ENCODE data around the gene PGLYRP2. TPM values are rescaled to one million over a fixed set of nuclear protein-coding genes. Genes with fewer than 3 reads are reported as not detected.
A peak's percentile ranks its signal among the peaks of the same experiment; 100 is the strongest.

The PGLYRP2 gene
- total RNA-seq, 4 donors from 2014 or later, result 0.23 to 0.80 (median 0.37) TPM; not detected in 1

DNA sequence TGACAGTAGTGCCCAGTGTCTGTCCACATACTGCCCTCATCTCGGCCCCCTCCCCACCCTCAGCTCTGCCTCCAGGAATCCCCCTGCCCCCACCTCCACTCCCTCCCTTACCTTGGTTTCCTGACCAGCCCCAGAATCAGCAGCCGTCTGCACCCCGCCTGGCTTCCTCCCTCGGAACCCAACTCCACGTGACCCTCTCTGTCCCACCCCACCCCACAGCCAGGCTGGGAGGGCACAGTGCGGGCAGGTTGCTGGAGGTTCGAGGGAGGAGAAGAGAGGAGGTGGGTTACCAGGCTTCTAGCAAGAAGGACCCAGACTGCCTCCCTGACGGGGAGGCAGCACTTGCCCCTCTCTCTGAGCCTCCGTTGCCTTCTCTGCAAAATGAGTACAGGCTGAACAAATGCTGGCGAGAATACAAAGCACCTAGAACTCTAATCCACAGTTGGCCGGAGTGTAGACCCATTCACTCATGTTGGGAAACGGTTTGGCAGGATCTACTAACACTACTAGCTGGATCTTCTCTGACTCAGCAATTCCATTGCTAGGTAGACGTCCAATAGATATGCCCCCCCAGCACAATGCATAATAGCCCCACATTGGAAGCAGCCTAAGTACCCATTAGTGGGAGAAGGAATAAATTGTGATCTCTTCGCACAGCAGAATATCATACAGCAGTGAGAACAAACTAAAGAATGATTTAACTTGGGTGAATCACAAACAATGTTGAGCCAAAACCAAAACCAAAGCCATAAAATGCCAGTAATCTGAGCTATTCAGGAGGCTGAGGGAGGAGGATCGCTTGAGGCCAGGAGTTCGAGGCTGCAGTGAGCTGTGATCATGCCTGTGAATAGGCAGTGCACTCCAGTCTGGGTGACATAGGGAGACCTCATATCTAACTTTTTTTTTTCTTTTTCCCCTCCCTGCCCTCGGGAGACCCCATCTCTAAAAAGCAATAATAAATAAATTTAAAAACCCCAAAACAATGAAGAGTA is 14.6 kb downstream of the PGLYRP2 start, which contains the start of gene RASAL3:
Gene RASAL3 (minus strand): TSS at position 151 of the 992 bp plus-strand sequence. CDS start 186 bp downstream, outside the sequence.
- intact Hi-C loops (cut with DNase I; ENCODE audit: low total_unique reads), result no loop called here
- TF ChIP-seq, protein P1, sequence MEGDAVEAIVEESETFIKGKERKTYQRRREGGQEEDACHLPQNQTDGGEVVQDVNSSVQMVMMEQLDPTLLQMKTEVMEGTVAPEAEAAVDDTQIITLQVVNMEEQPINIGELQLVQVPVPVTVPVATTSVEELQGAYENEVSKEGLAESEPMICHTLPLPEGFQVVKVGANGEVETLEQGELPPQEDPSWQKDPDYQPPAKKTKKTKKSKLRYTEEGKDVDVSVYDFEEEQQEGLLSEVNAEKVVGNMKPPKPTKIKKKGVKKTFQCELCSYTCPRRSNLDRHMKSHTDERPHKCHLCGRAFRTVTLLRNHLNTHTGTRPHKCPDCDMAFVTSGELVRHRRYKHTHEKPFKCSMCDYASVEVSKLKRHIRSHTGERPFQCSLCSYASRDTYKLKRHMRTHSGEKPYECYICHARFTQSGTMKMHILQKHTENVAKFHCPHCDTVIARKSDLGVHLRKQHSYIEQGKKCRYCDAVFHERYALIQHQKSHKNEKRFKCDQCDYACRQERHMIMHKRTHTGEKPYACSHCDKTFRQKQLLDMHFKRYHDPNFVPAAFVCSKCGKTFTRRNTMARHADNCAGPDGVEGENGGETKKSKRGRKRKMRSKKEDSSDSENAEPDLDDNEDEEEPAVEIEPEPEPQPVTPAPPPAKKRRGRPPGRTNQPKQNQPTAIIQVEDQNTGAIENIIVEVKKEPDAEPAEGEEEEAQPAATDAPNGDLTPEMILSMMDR (IDR thresholded peaks at IDR 0.05), result no peak
- no peak for TF ChIP-seq POLR2A (IDR thresholded peaks at IDR 0.05)
- 35 to 39% methylated on average over 17 of the region's 17 CpGs for WGBS, 2 donors
- no peak within 1 kb of the TSS for H3K4me3 ChIP-seq (ENCODE audit: low read depth, poor library complexity, severe bottlenecking)
- no peak for DNase-seq (ENCODE audit: low spot score in 2 of 2)

DNA sequence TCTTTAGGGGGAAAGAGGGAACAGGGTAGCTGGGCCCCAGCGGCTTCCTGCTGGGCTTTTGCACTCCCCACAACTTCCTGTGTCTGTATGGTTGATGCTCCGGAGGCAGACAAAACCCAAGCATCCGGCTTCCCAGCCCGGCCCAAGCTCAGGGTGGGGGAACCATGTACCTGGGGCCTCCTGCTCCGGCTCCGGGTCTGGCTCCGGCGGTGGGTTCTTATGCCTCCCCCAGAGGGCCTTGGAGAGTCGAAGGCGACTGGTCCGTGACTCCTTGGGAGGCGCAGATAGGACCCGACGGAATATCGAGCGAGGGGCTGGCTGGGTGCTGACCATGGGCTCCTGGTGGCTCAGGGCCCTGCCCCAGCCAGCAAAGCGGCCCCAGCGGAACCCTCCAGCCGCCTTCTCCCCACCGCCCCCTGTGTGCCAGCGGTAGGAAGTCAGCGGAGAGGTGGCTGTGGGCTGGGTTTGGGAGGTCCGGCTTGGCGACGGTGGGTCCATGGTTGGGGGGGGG is 15.4 kb downstream of the PGLYRP2 start:
- H3K4me3 ChIP-seq (ENCODE audit: low read depth, poor library complexity, severe bottlenecking), result no peak overlapping the region
- 23 to 41% methylated on average over 5 to 25 of the region's 25 CpGs for WGBS, 2 donors
- intact Hi-C loops (cut with DNase I; ENCODE audit: low total_unique reads), result no loop called here
- no peak for TF ChIP-seq POLR2A (IDR thresholded peaks at IDR 0.05)
- TF ChIP-seq, protein P1 (IDR thresholded peaks at IDR 0.05), result no peak
- no peak for DNase-seq (ENCODE audit: low spot score in 2 of 2)

DNA sequence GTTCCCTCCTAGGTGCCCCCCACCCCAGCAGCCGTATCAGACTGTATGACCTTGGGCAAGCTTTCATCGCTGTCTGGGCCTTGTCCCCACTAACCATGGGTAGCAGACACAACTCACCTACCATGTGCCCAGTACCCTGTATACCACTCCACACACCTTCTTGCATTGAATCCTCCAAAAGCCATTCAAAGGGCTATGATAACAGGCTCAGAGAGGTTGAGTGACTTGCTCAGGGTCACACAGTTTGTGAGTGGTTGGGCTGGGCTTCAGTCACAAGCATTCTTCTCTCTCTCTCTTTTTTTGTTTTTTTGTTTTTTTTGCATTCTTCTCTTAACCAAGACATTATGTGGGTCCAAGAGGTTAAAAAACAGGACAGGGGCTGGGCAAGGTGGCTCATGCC is 17.6 kb downstream of the PGLYRP2 start:
- intact Hi-C loops (cut with DNase I; ENCODE audit: low total_unique reads), result no loop called here
- DNase-seq (ENCODE audit: low spot score in 2 of 2), result no peak
- no peak for TF ChIP-seq POLR2A (IDR thresholded peaks at IDR 0.05)
- TF ChIP-seq, protein P1 (IDR thresholded peaks at IDR 0.05), result no peak
- WGBS, 2 donors, result 89 to 95% methylated on average over 2 of the region's 2 CpGs
- H3K4me3 ChIP-seq (ENCODE audit: low read depth, poor library complexity, severe bottlenecking), result no peak overlapping the region

DNA sequence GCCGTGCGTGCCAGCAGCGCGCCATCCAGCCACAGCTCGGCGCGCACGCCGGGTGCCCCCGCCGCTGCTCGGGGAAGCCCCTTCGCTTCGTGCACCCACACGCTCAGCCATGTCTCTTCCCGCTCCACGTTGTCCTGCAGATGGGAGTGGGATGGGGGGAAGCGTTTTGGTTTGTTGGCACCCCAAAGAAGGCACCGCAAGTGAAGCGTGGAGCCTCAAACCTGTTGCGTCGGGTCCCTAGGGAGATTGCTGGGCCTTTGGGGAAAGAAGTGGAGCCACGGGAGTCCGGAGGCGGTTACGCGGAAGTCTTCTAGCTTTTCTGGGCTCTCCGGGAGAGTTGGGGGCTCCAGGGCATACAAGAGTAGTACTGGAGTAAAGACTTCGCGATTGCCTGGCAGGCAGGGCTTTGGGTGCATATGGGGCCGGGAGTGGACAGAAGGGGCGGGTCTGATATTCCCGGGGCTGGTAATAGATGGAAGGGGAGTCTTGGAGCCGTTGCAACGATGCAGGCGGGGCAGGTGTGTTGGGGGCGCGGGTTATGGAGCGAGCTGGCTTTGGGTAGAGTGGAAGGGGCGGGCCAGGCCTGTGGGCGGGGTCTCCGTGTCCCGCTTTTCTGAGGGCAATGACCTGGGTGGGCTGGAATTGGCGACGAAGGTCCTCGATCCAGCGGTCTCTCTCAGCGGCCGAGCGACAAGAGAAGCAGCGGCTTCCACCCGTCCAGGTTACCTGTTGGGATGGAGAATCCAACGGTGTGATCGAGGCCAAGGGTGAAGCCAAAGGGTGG is 21.4 kb downstream of the PGLYRP2 start:
- no peak overlapping the region for H3K4me3 ChIP-seq (ENCODE audit: low read depth, poor library complexity, severe bottlenecking)
- intact Hi-C loops (cut with DNase I; ENCODE audit: low total_unique reads), result loop anchor here (5.0 kb wide), 1 partner anchor 1164 kb away; no protein-coding TSS in a partner anchor
- WGBS, 2 donors, result 23 to 29% methylated on average over 37 to 46 of the region's 54 CpGs
- DNase-seq (ENCODE audit: low spot score in 2 of 2), result no peak
- TF ChIP-seq, protein P1 (IDR thresholded peaks at IDR 0.05), result no peak
- no peak for TF ChIP-seq POLR2A (IDR thresholded peaks at IDR 0.05)

DNA sequence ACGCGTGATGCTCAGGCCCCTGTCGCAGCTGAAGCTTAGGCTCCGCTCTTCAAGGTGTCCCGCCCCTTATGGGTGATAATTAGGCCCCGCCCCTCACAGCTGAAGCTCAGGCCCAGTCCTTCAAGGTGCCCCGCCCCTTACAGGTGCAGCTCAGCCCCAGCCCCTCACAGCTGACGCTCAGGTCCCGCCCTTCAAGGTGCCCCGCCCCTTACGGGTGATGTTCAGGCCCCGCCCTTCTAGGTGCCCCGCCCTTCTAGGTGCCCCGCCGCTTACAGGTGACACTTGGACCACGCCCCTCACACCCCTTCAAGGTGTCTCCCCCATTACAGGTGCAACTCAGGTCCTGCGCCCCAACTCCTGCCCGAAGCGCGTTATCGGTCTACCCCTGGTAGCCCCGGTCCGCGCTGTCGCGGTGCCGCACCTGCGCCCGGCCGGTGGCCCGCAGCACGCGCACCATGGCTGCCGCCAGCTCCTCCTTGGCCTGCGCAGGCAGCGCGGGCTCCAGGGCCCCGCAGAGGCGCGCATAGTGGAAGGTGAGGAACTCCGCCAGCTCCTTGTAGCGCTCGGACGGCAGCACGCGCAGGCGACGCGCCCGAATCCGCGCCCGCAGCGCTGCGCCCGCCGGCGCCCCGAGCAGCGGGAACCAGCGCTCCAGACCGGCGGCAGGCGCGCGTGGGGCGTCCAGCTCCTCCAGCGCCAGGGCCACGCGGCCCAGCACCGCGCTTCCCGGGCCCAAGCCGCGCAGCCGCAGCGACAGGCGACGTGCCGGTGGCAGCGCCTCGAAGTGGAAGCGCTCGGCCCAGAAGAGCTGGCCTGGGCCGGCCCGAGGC is 22.2 kb downstream of the PGLYRP2 start:
- DNase-seq (ENCODE audit: low spot score in 2 of 2), result peak in 1 of 2 donors; percentile 31
- intact Hi-C loops (cut with DNase I; ENCODE audit: low total_unique reads), result loop anchor here (5.0 kb wide), 1 partner anchor 1165 kb away; no protein-coding TSS in a partner anchor
- WGBS, 2 donors, result 19 to 35% methylated on average over 29 to 37 of the region's 86 CpGs
- TF ChIP-seq, protein P1 (IDR thresholded peaks at IDR 0.05), result no peak
- TF ChIP-seq POLR2A (IDR thresholded peaks at IDR 0.05), result no peak
- no peak overlapping the region for H3K4me3 ChIP-seq (ENCODE audit: low read depth, poor library complexity, severe bottlenecking)

Data from lower leg skin (tissue), 4 donors.